ENCODE results near the gene COL21A1. TPM values are rescaled to one million over a fixed set of nuclear protein-coding genes. Genes with fewer than 3 reads are reported as not detected.

The COL21A1 gene
- total and polyA plus RNA-seq, 7 donors, result 0.24 to 7.1 (median 0.65) TPM

GRCh38 chr6:56055081-56055704 is 192.2 kb downstream of the COL21A1 start:
- Histone ChIP-seq H3K27me3 (ENCODE audit: insufficient read depth in 3 of 3, low read length in 2 of 3) (no peaks in the 10 kb centered on the region), H3K9me3 (no peaks in the 10 kb centered on the region), H3K4me3 (no peak overlapping the region), H3K4me1 (no peaks in the 10 kb centered on the region), H3K27ac (no peak overlapping the region), H3K36me3 (ENCODE audit: insufficient read depth in 1 of 2, low read depth in 1 of 2) (no peaks in the 10 kb centered on the region)
- DNase-seq, result no peak
- TF ChIP-seq CTCF (IDR thresholded peaks at IDR 0.05), result no peak
- no peak for ATAC-seq
- intact Hi-C loops (cut with DNase I), result no loop called here
- WGBS, 3 donors, result 72 to 74% (median 74%) methylated on average over 7 of the region's 7 CpGs

- no peak for ATAC-seq
- H3K36me3 ChIP-seq (ENCODE audit: insufficient read depth in 1 of 2, low read depth in 1 of 2), result no peaks in the 10 kb centered on the region
- H3K9me3 ChIP-seq, result no peaks in the 10 kb centered on the region
- no peak overlapping the region for H3K27ac ChIP-seq
- TF ChIP-seq CTCF (IDR thresholded peaks at IDR 0.05), result no peak
- no peak for DNase-seq
- H3K27me3 ChIP-seq (ENCODE audit: insufficient read depth in 3 of 3, low read length in 2 of 3), result no peaks in the 10 kb centered on the region
- no peaks in the 10 kb centered on the region for H3K4me1 ChIP-seq
- intact Hi-C loops (cut with DNase I), result no loop called here
- H3K4me3 ChIP-seq, result no peak overlapping the region
These were observed 196.2 kb downstream of the COL21A1 start for GRCh38 chr6:56051202-56051598.

- ATAC-seq (no peak), DNase-seq (no peak)
- no peaks in the 10 kb centered on the region for H3K4me1 ChIP-seq
- H3K4me3 ChIP-seq, result no peak overlapping the region
- TF ChIP-seq CTCF (IDR thresholded peaks at IDR 0.05), result no peak
- H3K36me3 ChIP-seq (ENCODE audit: insufficient read depth in 1 of 2, low read depth in 1 of 2), result no peaks in the 10 kb centered on the region
- H3K9me3 ChIP-seq, result no peaks in the 10 kb centered on the region
- no peak overlapping the region for H3K27ac ChIP-seq
- WGBS, 3 donors, result 43 to 47% (median 44%) methylated on average over 3 of the region's 3 CpGs
- H3K27me3 ChIP-seq (ENCODE audit: insufficient read depth in 3 of 3, low read length in 2 of 3), result no peaks in the 10 kb centered on the region
- intact Hi-C loops (cut with DNase I), result no loop called here
These were observed 196.7 kb downstream of the COL21A1 start for GRCh38 chr6:56050530-56051201.

GRCh38 chr6:56048601-56049000 is 198.8 kb downstream of the COL21A1 start:
- Histone ChIP-seq H3K36me3 (ENCODE audit: insufficient read depth in 1 of 2, low read depth in 1 of 2) (no peaks in the 10 kb centered on the region), H3K4me3 (no peak overlapping the region), H3K4me1 (no peaks in the 10 kb centered on the region), H3K9me3 (no peaks in the 10 kb centered on the region), H3K27me3 (ENCODE audit: insufficient read depth in 3 of 3, low read length in 2 of 3) (no peaks in the 10 kb centered on the region), H3K27ac (no peak overlapping the region)
- DNase-seq (no peak), ATAC-seq (no peak)
- intact Hi-C loops (cut with DNase I), result no loop called here
- 94% methylated on average over 4 of the region's 4 CpGs for WGBS, 3 donors
- no peak for TF ChIP-seq CTCF (IDR thresholded peaks at IDR 0.05)

All from psoas muscle (tissue), 8 donors.